Activated naive CD8-positive, alpha-beta T cell treated with anti-CD3 and anti-CD28 coated beads, Interleukin-2, amount 50 U/mL, for 24 hours (primary cell): Measurements from ENCODE around the gene MAFG.
A peak's percentile ranks its signal among the peaks of the same experiment; 100 is the strongest.

Experiments
- ATAC-seq: fragments of 150-1000 bp; cut with Tn5 transposase; one replicate; pipeline ENCODE4 v1.10.0; 2021
- DNase-seq: peaks from one replicate; pipeline ENCODE4 v3.0.0; 2021
- H3K27ac Mint-ChIP-seq: one replicate; pipeline ENCODE4 v1.8.0; 2021; ENCODE audit warnings: mild to moderate bottlenecking, mixed read lengths
- H3K27me3 Mint-ChIP-seq: one replicate; pipeline ENCODE4 v1.8.0; 2021; ENCODE audit warnings: mixed read lengths
- H3K36me3 Mint-ChIP-seq: one replicate; pipeline ENCODE4 v1.8.0; 2021; ENCODE audit warnings: low read depth, mixed read lengths
- H3K4me1 Mint-ChIP-seq: one replicate; pipeline ENCODE4 v1.8.0; 2021; ENCODE audit warnings: mixed read lengths
- H3K4me3 Mint-ChIP-seq: one replicate; pipeline ENCODE4 v1.8.0; 2021; ENCODE audit warnings: mild to moderate bottlenecking, moderate library complexity, mixed read lengths
- H3K9me3 Mint-ChIP-seq: one replicate; pipeline ENCODE4 v1.8.0; 2021; ENCODE audit warnings: mixed read lengths

Gene MAFG

DNA sequence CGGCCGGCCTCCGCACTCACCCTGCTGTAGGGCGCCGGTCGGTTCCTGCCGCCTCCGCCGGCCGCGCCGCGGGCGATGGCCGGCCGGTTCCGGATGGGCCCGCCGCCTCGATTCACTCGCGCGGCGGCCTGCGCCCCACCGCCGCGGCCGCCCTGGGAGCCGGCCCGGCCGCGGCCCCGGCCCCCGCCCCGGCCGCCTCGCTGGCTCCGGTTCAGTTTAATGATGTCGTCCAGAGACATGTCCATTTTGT is 36.3 kb downstream of the MAFG start:
- ATAC-seq: peak; percentile 2
- H3K9me3 Mint-ChIP-seq: no peaks in the 10 kb centered on the region

DNA sequence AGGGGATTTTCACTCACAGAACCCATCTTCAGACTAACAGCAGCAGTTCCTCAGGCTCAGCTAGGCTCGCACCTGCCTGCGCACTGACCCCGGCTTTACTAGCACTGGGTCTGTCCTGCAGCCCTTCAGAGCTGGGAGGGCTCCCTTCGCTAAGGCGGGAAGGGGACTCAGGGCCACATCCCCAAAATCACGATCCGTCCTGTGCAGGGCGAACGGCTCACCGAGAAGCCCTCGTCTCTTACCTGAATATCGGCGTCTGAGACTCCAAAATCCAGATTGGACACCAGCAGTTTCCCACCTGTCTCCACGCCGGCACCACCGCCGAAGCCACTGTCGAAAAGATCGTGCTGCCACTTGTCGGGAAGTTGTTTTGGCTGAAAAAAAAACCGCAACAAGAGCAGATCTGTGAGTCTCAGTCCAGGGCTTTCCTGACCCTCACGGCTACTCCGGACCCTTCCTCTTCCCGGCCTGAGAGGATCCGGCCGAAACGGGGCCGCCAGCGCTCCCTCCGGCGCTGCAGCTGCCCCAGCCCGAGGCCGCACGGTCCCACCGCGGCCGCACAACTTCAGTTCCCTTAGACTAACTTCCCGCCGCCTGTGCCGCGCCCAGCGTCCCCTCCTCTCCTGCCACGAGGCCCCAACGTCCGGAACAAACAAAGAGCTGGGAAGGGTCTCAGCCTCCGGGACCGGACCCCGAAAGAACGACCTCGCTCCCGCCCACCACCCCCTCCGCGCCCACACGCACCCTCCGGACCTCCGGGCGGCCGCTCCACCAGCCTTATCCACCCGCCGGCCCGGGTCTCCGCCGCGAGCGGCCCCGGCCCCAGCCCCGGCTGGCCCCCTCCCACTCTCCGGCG is 36.9 kb downstream of the MAFG start:
- Mint-ChIP-seq H3K36me3 (peaks cover 53% of the 10 kb centered on the region), H3K4me1 (peaks cover 25% of the 10 kb centered on the region)

More for the DNA sequence above, 36.3 kb downstream of the MAFG start:
- no peaks in the 10 kb centered on the region for H3K27me3 Mint-ChIP-seq
- peak overlapping the region; percentile 90 for H3K4me3 Mint-ChIP-seq
- H3K27ac Mint-ChIP-seq: peak overlapping the region; percentile 98
- peaks cover 25% of the 10 kb centered on the region for H3K4me1 Mint-ChIP-seq
- H3K36me3 Mint-ChIP-seq: peaks cover 48% of the 10 kb centered on the region
- no peak for DNase-seq

DNA sequence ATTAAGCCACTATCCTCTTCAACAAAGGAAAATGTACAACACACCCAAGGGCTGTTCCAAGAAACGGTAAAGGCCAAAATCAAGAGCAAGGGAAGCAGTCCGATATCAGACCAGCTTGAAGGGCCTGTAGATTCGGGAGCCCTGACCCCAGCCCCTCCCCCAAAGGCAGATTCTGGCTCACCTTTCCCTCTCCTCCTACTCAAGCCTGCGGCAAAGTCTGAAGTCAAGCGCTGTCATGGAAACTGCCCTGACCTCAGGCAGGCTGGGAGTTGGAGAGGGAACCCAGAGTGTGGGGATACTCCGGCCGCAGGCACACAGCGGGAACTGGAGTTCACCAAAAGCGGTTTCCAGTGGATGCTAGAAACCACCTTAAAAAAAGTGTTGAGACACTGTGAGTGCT is 37.9 kb downstream of the MAFG start:
- peaks cover 25% of the 10 kb centered on the region for H3K4me1 Mint-ChIP-seq
- no peaks in the 10 kb centered on the region for H3K9me3 Mint-ChIP-seq
- peak overlapping the region; percentile 86 for H3K4me3 Mint-ChIP-seq
- no peaks in the 10 kb centered on the region for H3K27me3 Mint-ChIP-seq
- no peak for DNase-seq
- H3K27ac Mint-ChIP-seq: peak overlapping the region; percentile 86
- peaks cover 58% of the 10 kb centered on the region for H3K36me3 Mint-ChIP-seq
- no peak for ATAC-seq

More for the DNA sequence above, 36.9 kb downstream of the MAFG start:
- Mint-ChIP-seq H3K27ac (peak overlapping the region; percentile 86), H3K27me3 (no peaks in the 10 kb centered on the region), H3K9me3 (no peaks in the 10 kb centered on the region), H3K4me3 (peak overlapping the region; percentile 86)
- DNase-seq (no peak), ATAC-seq (no peak)

- peaks cover 25% of the 10 kb centered on the region for H3K4me1 Mint-ChIP-seq
- H3K9me3 Mint-ChIP-seq: no peaks in the 10 kb centered on the region
- H3K27me3 Mint-ChIP-seq: no peaks in the 10 kb centered on the region
- peak overlapping the region; percentile 71 for H3K27ac Mint-ChIP-seq
- no peak for ATAC-seq
- no peak for DNase-seq
- peak overlapping the region; percentile 86 for H3K4me3 Mint-ChIP-seq
- peaks cover 61% of the 10 kb centered on the region for H3K36me3 Mint-ChIP-seq
Measured at GRCh38 chr17:81888988-81889595, 38.4 kb downstream of the MAFG start.

DNA sequence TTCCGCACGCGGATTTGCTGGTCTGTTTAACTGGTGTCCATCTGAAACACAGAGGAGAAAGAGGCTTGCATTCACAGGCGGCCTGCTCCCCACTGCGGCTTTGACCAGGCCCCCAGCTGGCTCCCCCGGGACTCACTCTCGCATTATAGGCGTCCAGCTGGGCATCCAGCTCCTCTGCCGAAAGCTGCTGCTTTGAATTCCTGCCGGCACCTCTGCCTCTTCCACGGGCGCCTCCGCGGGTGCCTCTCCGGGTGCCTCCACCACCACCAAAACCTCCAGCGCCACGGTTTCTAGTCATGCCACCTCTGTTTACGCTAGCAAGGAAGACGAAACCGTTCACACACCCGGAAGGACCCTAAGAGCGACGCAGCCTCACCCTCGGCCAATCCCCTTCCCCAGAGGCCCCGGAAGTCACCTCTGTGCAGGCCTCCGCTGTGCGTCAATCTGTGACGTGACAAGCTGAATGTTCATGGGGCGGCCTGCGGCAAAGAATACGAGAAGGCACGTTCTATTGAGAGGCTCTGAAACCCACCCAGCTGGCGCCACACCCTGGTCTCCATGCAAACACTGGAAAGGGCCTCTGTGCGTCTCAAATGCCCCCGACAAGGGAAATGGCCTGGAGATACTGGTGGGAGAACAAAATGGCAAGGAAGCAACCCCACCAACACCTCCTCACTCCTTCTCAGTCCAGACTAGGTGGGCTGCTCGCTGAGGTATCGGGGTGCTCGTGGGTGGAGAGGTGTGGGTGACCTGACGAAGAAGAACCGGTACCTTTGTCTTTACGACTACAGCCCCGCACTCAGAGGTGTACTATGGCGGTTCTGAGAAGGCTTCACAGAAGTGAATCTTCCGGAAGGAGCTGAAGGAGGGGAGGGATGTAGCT is 39.2 kb downstream of the MAFG start:
- Mint-ChIP-seq H3K36me3 (peaks cover 63% of the 10 kb centered on the region), H3K4me1 (peaks cover 21% of the 10 kb centered on the region), H3K27me3 (no peaks in the 10 kb centered on the region), H3K4me3 (peak overlapping the region; percentile 86), H3K27ac (peak overlapping the region; percentile 71), H3K9me3 (no peaks in the 10 kb centered on the region)
- ATAC-seq (no peak), DNase-seq (no peak)

- ATAC-seq (peak; percentile 29), DNase-seq (no peak)
- H3K4me1 Mint-ChIP-seq: peaks cover 17% of the 10 kb centered on the region
- H3K27ac Mint-ChIP-seq: peak overlapping the region; percentile 52
- no peaks in the 10 kb centered on the region for H3K27me3 Mint-ChIP-seq
- no peaks in the 10 kb centered on the region for H3K9me3 Mint-ChIP-seq
- peaks cover 73% of the 10 kb centered on the region for H3K36me3 Mint-ChIP-seq
- H3K4me3 Mint-ChIP-seq: no peak overlapping the region
Measured at GRCh38 chr17:81885869-81886548, 41.5 kb downstream of the MAFG start.

DNA sequence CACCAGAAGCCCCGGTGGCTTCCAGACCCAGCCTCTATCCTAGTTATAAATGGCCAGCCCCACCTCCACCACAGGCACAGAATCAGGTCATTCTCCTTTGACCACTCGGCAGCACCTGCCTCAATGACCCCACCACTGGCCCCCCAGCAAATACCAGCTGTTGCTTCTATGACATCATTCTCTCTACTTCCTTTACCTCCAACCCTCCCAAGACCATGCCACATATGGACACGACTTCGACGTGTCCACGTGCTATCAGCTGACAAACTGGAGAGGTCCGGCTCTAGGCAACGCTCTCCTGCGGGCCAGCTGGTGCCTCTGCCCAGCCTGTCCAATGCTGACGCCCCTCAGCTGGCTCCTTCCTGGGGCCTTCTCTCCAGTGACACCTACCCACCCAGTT is 42.1 kb downstream of the MAFG start:
- no peak overlapping the region for H3K4me3 Mint-ChIP-seq
- no peak for DNase-seq
- no peaks in the 10 kb centered on the region for H3K9me3 Mint-ChIP-seq
- peak overlapping the region; percentile 52 for H3K27ac Mint-ChIP-seq
- ATAC-seq: no peak
- H3K27me3 Mint-ChIP-seq: no peaks in the 10 kb centered on the region
- peaks cover 17% of the 10 kb centered on the region for H3K4me1 Mint-ChIP-seq
- H3K36me3 Mint-ChIP-seq: peaks cover 72% of the 10 kb centered on the region

DNA sequence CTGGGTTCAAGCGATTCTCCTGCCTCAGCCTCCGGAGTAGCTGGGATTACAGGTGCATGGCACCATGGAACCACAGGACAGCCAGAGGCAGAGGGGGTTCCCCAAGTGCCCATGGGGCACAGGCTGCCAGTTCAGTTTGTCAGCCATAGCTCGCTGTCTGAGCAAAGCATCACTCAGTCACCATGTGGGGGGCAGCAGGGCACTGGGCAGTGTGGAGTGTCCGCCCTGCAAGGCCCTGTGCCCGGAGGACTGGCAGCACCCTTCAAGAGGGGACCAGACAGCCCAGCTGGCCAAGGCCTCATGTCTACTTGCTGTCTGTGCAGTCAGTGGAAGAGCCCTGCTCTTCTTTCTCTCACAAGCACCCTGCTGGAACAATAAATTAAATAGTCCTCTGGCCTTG is 42.6 kb downstream of the MAFG start:
- H3K27ac Mint-ChIP-seq: no peak overlapping the region
- ATAC-seq (no peak), DNase-seq (no peak)
- peaks cover 70% of the 10 kb centered on the region for H3K36me3 Mint-ChIP-seq
- H3K9me3 Mint-ChIP-seq: no peaks in the 10 kb centered on the region
- H3K4me3 Mint-ChIP-seq: no peak overlapping the region
- peaks cover 14% of the 10 kb centered on the region for H3K4me1 Mint-ChIP-seq
- no peaks in the 10 kb centered on the region for H3K27me3 Mint-ChIP-seq

GRCh38 chr17:81884520-81884919 is 43.0 kb downstream of the MAFG start:
- H3K4me3 Mint-ChIP-seq: no peak overlapping the region
- H3K27ac Mint-ChIP-seq: peak overlapping the region; percentile 39
- ATAC-seq: peak; percentile 30
- H3K27me3 Mint-ChIP-seq: no peaks in the 10 kb centered on the region
- DNase-seq: no peak
- H3K36me3 Mint-ChIP-seq: peaks cover 70% of the 10 kb centered on the region
- H3K9me3 Mint-ChIP-seq: no peaks in the 10 kb centered on the region
- peaks cover 11% of the 10 kb centered on the region for H3K4me1 Mint-ChIP-seq

DNA sequence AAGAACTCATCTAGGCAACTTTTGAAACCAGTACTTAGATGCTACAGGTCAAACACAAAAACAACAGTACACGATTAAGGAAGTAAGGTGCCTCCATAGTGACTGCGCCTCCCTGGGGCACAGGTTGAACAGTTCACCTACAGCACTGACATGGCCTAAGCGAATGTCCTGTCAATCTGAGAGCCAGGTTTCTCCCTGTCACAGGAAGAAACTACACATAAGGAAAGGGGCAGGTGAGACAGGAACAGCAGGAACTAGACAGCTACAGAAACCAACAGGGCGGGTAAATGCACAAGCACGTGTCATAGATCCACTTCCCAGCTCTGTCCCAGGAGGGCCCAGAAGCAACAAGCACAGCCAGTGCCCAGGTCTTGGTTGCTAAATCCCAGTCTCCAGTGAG is 48.4 kb downstream of the MAFG start:
- Mint-ChIP-seq H3K27ac (no peak overlapping the region), H3K4me1 (peaks cover 7% of the 10 kb centered on the region), H3K4me3 (no peak overlapping the region), H3K27me3 (no peaks in the 10 kb centered on the region), H3K36me3 (peaks cover 47% of the 10 kb centered on the region), H3K9me3 (no peaks in the 10 kb centered on the region)
- ATAC-seq (no peak), DNase-seq (no peak)

GRCh38 chr17:81878294-81878693 is 49.2 kb downstream of the MAFG start:
- Mint-ChIP-seq H3K9me3 (no peaks in the 10 kb centered on the region), H3K4me3 (no peak overlapping the region), H3K4me1 (peaks cover 14% of the 10 kb centered on the region), H3K27ac (no peak overlapping the region), H3K27me3 (no peaks in the 10 kb centered on the region), H3K36me3 (peaks cover 44% of the 10 kb centered on the region)
- DNase-seq: no peak
- no peak for ATAC-seq

DNA sequence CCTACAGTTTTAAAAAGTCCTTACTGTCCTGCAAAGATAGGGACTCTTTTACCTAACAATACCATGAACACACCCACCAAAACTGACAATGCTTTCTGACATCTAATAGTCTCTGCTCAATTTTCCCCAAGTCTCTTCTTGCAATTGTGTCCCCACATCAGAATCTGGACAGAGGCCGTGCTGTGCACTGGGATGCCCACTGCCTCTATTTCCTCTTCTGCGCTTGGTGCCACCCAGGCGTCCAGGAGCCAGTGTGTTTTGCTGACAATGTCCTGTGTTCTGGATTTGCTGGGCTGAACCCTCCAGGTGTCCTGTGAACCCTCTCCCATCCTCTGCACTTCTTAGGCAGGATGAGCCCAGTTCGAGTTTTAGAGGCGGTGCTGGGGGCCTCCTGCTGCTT is 50.0 kb downstream of the MAFG start:
- ATAC-seq: no peak
- H3K36me3 Mint-ChIP-seq: peaks cover 41% of the 10 kb centered on the region
- H3K9me3 Mint-ChIP-seq: no peaks in the 10 kb centered on the region
- H3K27me3 Mint-ChIP-seq: no peaks in the 10 kb centered on the region
- no peak overlapping the region for H3K27ac Mint-ChIP-seq
- H3K4me1 Mint-ChIP-seq: peaks cover 21% of the 10 kb centered on the region
- DNase-seq: no peak
- no peak overlapping the region for H3K4me3 Mint-ChIP-seq

- peak; percentile 0 for ATAC-seq
- H3K27ac Mint-ChIP-seq: peak overlapping the region; percentile 95
- H3K4me3 Mint-ChIP-seq: peak overlapping the region; percentile 83
- DNase-seq: peak; percentile 97
- no peaks in the 10 kb centered on the region for H3K9me3 Mint-ChIP-seq
- peaks cover 53% of the 10 kb centered on the region for H3K4me1 Mint-ChIP-seq
- H3K27me3 Mint-ChIP-seq: no peaks in the 10 kb centered on the region
- H3K36me3 Mint-ChIP-seq: peaks cover 15% of the 10 kb centered on the region
Measured at GRCh38 chr17:81871387-81872230, 55.9 kb downstream of the MAFG start.
